GM12801 (cell line): Measurements from ENCODE around the gene AGAP3.

Experiments
- CTCF ChIP-seq: IDR thresholded peaks from one replicate; pipeline ENCODE4 v1.5.1; 2011; ENCODE audit warnings: control low read depth; ENCODE audit not compliant: insufficient read length; ENCODE audit errors: extremely low read depth

Gene AGAP3

DNA sequence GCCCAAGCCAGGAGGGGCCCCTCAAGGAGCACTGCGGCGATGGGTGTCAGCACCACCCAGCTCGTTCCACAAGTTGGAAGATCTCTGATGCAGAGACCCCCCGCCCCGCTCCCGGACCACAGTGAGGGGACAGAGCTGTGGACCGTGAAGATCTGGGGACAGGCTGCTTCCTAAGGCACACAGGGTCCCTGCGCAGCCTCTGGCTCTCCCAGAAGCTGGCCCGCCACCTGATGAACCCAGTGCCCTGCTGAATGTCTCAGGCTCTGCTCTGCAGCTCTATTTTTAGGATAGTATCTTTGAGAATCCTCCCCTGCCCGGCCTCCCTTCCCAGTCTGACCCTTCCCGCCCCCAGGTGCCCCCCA is 51.5 kb downstream of the AGAP3 start:
- no peak for TF ChIP-seq CTCF

DNA sequence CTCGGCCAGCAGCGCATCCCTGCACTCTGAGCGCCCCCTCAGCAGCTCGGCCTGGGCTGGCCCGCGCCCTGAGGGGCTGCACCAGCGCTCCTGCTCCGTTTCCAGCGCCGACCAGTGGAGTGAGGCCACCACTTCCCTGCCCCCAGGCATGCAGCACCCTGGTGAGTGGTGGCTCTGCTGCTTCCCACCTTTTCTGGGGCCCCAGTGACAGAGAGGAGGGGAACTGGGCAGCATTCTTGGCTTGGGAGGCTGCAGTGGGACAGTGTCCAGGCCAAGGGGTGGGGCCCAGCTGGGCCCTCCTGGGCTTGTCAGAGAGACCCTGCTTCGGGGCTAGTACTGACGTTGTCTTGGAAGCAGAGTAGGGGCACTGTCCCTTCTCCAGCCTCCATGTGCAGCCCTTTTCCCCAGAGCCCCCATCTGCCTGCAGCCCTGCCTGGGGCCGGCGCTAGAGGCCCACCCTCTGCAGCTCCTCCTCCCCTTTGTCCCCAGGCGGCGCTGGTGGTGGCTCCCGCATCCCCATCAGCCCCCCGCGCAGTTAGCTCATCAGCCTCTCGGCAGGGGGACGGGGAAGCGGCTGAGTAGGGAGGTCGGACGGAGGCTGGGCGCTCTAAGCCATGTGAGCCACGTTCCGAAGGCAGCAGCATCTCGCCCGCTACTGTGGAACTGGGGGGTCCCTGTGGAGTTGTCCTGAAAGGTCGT is 52.0 kb downstream of the AGAP3 start:
- TF ChIP-seq CTCF, result no peak

- no peak for TF ChIP-seq CTCF
These were observed 53.0 kb downstream of the AGAP3 start for GRCh38 chr7:151139071-151139790.

GRCh38 chr7:151139791-151140190 is 53.5 kb downstream of the AGAP3 start:
- no peak for TF ChIP-seq CTCF

- TF ChIP-seq CTCF, result no peak
These were observed 54.6 kb downstream of the AGAP3 start for GRCh38 chr7:151140826-151141225.

- TF ChIP-seq CTCF, result no peak
These were observed 55.1 kb downstream of the AGAP3 start for GRCh38 chr7:151141311-151141854.

DNA sequence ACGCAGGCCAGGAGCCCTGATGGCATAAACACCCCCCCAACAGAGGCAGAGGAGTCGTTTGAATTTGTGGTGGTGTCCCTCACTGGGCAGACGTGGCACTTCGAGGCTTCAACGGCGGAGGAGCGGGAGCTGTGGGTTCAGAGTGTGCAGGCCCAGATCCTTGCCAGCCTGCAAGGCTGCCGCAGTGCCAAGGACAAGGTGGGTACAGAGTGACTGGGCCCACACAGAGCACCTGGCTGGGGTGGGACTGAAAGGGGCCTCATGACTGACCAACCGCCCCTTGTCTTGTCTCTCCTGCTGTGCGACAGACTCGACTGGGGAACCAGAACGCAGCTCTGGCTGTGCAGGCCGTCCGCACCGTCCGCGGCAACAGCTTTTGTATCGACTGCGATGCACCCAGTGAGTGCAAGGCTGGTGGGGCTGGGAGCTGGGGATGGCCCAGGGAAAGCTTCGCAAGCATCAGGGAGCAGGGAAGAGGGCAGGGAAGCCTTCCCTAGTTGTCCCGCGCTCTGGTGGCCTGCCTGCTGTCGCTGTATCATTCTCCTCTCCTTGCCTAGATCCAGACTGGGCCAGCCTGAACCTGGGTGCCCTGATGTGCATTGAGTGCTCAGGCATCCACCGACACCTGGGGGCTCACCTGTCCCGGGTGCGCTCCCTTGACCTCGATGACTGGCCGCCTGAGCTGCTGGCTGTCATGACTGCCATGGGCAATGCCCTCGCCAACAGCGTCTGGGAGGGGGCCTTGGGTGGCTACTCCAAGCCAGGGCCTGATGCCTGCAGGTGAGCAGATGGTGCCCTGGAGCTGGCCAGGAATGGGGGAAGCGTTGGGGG is 55.8 kb downstream of the AGAP3 start:
- no peak for TF ChIP-seq CTCF
